Stimulated activated CD8-positive, alpha-beta memory T cell treated with anti-CD3 and anti-CD28 coated beads, Interleukin-4, amount 100 ng/mL, for 1 hour (primary cell): ENCODE results near the gene PTPRN2.

Experiments used
- DNase-seq, 2 donors: peaks; one replicate each; pipeline ENCODE4 v3.0.0-alpha.2; 2020; ENCODE audit warnings: low read depth in 2 of 2, low spot score in 1 of 2

PTPRN2 gene

DNA sequence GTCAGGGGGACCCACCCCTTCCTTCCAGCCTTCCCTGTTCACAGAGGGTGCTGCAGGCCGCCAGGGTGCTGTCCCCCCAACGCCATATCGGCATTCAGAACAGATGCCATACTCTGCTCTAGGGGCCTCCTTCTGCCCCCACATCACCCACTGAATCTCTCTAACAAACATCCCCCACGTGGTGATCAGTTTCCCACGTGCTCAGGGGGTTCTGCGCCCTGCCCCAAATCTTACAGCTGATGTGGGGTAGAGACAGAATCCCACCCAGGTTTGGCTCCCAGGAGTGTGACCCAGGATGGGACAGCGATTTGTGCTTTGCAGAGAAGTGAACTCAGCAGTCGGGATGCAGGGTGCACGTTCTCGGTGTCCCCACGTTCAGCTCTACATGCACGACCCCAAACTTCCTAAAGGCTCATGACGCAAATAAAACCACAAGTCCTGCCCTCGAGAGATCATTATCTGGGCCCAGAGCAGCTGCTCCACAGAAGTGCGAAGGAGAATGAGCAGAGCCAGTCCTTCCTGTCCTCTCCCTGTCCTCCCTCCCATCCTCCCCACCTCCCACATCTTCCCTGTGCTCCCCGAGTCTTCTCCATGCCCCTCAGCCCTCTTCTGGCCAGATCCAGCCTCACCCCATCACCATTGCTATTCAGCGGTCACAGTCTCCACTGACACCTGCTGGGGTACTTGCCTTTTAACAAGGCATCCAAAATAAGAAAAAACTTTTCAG, 827.5 kb downstream of the PTPRN2 start:
- no peak for DNase-seq

DNA sequence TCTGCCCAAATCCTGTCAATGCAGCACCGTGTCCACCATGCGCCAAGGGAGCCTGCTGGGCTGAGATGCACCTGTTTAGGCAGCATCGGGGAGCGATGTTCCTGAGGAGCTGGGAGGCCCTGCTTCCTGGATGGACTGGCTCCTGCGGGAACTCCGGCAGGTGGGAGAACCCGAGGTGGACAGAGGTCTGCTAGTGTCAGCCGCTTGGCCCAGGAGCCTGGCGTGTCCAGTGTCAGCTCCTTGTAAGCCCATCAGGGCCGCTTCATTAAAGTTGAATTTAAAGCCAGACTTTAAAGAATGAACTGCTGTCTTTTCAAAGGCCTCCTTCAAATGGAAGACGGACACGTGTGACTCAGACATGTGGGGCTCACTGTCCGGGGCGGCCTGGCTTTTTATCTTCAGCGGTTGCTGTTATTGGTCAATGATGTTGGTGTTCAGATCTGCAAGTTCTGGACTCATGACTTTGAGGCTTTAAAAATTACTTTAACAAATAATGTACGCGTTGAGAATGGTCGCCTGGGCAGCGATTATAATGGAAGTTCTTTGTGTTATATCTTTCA, 828.3 kb downstream of the PTPRN2 start:
- DNase-seq, result no peak

DNA sequence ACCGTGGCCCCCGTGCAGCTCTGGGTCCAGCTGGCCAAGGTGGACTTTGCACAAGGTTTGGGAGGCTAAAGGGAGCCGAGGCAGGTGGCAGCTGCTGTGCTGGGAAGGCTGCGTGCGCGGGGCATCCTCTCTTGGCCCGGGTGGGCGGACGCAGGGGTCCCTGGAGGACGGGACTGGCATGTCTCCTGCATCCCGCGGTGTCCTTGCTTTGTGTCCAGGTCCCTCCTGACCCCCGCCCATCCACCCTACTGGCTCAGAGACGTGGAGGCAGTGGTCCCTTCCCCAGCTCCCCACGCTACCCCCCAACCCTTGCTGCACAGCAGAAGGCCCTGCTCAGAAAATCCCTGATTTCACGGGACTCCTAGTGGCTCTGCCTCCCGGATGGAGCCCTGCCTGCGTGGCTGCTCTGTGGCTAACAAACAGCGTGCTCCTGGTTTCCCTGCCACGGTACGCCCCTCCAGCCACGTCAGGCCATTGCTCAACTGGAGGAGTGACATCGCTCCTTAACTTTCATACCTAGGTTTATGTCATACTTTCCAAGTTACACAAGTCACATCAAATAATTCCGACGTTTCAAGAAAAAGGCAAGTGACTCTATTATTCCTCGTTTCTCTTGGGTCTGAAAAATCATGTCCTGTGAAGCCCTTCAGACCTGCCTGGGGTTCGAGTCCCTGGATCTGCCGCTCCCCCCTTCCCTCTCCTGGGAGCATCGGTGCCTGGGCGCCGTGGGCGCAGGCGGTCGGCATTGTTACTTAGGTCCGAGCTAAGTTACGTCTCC, 829.0 kb downstream of the PTPRN2 start:
- DNase-seq, result no peak

DNA sequence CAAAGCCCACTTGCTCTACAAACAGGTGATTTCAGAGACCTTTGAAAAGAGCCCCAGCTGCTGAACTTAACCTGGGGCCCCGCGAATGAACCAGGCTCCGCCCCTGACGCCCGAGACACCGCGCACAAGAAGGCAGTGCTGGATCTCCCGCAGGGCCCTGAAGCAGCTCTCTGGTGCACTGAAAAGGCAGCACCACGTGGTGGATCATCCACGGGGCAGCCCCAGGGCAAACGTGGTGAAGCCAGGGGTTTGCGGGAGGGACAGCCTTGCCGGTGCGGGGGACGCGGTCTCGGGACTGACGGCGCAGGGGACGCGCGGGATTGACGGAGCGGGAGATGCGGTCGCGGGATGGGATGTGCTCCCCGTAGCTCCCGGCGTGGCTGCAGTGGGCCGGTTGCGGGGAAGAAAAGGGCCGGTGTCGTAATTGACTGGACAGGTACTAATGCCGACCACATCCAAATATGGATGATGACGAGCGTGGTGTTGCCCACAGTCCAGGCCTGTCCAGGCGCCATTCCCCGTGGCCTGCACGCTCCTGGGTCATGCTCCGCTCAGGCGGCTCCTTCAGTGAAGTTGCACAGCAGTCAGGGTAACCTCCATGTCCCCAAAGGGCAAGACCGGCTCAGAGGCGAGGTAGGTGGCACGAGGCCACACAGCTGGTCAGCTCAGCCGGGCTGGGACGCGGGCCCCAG, 829.7 kb downstream of the PTPRN2 start:
- DNase-seq, result no peak

DNA sequence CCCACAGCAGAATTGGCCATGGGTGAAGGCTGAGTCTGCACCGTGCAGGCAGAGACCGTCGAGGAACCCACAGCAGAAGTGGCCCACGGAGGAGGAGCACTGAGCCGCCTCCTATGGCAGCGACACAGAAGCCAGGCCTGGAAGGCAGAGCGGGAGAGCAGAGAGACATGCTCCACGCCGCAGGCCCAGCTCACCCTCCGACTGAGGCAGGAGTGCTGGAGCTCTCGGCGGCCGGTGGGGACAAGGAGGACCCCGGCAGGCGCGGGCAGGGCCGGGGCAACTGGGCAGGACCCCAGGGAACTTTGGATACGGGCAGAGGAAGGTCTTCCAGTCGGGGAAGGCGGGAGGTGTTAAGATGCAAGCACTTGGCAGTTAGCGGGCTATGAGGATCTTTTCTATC, 830.4 kb downstream of the PTPRN2 start:
- DNase-seq, result no peak

DNA sequence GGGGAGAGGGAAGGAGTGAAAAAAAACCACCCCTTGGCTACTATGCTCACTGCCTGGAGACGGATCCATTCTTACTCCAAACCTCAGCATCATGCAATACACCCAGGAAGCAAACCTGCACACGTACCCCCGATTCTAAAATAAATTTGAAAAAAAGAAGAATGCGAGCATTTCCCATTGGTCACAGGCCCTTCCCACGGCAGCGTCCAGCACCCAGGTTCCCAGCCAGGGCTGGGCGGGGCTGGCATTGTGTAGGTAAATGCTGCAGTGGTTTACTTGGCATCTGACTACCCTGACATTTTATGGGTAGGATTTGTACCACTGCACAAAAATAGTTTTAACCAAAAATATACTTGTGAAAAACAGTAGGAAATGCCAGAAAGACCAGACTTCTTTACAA, 831.9 kb downstream of the PTPRN2 start:
- DNase-seq, result no peak

DNA sequence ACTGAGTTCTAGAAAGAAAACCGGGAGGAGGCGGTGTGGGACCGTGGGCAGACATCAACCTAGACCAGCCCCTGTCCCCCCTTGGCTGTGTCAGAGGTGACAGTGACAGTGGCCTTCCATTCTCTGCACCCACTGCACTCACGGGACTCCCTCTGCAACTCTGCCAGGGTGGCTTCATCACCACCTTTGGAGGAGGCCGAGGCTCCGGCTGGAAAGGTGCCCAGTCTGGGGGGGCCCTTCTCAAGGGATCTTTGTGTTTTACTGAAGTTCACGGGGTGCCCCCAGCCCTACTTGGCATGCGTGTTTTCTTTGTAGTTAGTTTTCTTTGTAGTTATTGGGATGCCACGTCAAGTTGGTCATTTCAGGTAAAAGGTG, 833.2 kb downstream of the PTPRN2 start:
- DNase-seq, result no peak

DNA sequence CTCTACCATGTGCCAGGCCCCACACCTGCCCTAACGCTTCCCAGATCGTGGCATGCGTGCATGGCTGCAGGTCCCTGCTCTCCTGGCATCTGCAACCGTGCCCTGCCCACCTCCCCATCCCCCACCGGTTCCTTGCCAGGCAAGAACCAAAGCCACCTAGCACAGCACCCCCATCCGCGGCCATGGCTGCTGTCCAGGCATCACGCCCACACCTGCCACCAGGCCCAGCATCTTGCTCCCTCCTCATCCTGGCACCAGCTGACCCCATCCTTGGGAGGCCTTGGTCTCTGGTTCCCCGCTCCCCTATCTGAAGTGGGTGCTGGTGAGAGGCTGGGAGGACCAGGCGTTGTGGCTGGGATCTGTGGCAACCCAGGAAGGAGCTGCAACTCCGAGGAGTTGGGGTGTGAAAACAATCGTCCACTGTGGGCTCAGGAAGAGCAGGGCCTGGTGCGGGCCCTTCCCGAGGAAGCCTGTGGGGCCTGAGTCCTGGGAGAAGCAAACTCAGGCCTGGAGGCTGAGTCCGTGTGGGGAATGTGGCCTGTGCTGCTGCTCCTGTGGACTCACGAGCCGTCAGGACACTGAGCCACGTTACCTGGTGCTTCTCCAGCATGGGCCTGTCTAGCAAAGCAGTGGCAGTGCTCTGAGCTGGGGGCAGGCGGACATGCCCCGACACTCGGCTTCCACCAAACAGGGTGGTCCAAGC, 833.8 kb downstream of the PTPRN2 start:
- no peak for DNase-seq

DNA sequence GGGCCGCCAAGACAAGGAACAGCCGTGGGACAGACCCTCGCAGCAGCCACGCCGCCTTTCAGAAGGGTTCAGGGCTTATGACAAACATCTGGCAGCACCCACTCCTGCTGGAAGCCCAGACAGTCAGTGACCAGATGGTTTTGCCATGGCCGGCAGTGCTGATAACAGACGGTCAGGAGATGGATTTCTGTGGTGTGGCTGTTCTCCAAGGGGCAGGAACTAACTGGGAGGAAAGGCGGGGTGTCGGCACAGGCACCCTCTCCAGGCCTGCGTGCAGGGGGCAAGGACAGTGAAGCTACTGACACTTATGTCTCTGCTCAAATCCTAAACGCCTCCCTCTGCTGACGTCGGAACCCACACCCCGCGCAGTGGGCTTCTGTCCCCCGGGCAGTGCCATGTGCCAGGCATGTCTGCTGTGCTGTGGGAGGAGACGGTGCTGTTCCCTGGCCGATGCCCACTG, 834.8 kb downstream of the PTPRN2 start:
- DNase-seq, result no peak

DNA sequence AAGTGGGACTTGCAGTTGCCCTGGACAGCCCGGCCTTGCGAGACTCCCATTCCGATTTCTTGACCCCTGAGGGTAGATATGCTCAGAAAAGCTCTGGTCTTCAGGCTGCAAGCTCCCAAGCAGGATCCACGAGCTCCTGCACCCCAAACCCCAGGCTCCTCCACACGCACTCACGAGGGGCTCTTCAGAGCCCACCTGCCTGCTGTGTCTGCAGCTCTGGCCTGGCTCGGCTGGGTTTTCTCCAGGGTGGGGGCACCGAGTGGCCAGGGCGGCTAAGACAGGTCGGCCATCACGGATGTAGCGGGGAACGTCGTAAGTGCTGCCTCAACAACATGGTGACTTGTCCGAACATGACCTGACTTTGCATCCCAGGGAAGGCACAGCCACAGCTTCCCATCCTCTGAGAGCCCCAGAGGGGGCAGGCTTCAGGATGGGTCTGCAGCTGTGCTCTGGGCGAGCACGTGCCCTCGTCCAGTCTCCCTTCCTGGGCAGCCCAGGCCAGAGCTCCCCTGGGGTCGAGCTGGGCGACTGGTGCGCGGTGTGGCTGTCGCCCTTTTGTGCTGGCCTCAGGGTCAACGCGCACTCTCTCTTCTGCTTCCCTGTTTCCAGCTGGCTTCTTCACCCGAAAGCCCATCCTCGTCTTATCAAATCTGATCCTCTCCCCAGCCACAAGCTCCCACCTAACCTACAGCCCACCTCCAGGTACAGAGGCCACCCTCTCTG, 835.5 kb downstream of the PTPRN2 start:
- no peak for DNase-seq

DNA sequence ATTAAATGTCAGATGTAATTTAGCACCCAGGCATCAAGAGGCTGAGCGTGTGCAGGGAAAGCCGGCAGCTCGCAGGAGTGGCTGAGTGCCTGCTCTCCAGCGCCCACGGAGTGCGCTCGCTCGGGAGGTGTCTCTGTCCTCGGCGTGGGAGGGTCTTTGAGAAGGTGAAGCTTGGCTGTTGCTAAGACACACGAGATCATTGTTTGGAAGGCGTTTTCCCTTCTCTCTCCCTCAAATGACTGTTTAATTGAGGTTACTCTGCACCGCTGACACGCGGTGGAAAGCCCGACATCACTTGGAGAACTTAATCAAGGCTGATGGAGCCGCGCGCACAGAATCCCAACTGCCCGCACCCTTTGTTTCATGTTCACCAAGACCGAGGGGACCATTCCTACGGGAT, 836.2 kb downstream of the PTPRN2 start:
- DNase-seq, result no peak

DNA sequence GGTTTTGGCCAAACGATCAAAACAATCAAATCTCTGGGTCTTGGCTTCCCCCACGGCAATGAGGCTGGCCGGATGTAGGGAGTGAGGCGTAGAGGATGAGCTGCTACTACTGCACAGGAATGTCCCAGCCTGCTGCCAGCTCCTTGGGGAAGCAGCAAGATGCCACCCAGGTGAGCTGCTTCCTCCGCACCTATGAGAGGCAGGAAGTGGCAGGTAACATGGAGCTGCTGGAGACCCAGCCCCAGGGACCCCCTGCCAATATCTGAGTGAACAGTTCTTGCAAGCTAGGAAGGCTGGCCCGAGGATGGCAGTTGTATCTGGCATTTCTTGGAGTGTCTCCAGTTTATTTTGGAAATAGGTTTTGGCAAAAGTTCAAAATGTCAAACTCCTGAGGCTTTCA, 837.3 kb downstream of the PTPRN2 start:
- DNase-seq, result no peak

DNA sequence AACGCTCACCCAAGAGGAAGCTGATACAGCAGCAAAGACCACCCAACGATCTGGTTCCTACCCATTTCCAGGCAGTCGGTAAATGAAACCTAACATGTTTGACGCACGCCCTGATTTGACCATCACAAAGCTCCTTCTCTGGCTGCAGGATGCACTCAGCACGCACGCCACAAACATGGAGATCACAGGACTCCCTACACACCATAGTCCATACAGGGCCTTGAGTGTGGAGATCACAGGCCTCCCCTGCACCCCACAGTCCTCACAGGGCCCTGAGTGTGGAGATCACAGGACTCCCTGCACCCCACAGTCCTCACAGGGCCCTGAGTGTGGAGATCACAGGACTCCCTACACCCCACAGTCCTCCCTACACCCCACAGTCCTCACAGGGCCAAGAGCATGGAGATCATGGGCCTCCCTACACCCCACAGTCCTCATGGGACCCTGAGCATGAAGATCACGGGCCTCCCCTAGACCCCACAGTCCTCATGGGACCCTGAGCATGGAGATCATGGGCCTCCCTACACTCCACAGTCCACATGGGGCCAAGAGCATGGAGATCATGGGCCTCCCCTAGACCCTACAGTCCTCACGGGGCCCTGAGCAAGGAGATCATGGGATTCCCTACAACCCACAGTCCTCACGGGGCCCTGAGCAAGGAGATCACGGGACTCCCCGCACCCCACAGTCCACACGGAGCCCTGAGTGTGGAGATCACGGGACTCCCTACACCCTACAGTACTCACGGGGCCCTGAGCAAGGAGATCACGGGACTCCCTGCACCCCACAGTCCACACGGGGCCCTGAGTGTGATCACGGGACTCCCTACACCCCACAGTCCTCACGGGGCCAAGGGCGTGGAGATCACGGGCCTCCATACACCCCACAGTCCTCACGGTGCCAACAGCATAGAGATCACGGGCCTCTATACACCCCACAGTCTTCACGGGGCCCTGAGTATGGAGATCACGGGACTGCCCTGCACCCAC, 841.6 kb downstream of the PTPRN2 start:
- no peak for DNase-seq

DNA sequence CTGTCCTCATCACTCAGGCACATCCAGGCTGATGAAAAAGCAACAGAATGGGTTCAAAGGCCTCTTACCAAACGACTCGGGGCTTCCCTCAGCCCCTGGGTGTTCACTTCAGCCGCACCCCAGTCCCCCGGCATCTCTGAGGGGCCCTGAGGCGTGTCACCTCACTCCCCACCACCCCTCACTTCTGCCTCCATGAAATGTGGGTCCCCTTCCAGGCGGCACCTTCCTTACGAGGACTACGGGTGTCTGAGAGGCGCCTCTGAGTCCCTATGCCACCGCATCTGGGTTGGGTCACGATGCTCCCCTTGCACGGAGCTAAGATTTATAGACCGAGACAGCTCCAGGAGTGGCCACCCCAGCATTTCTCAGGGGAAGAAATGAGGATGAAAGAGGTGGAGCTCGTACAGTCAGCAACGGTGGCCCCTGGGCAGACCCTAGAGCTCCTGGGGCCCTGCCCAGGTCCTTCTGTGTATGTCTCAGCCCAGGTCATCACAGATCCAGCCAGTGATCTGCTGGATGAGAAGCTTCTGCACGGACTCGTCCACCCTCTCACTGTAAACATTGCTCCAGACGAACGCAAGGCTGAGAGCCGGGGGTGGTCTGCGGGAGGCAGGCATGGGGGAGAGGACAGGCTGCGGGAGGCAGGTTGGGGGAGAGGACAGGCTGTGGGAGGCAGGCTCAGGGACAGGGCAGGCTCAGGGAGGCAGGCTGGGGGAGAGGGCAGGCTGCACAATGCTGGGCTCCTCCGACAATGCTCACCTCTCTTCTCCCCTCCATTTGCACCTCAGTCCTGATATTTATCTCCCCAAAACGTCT, 842.6 kb downstream of the PTPRN2 start:
- no peak for DNase-seq

DNA sequence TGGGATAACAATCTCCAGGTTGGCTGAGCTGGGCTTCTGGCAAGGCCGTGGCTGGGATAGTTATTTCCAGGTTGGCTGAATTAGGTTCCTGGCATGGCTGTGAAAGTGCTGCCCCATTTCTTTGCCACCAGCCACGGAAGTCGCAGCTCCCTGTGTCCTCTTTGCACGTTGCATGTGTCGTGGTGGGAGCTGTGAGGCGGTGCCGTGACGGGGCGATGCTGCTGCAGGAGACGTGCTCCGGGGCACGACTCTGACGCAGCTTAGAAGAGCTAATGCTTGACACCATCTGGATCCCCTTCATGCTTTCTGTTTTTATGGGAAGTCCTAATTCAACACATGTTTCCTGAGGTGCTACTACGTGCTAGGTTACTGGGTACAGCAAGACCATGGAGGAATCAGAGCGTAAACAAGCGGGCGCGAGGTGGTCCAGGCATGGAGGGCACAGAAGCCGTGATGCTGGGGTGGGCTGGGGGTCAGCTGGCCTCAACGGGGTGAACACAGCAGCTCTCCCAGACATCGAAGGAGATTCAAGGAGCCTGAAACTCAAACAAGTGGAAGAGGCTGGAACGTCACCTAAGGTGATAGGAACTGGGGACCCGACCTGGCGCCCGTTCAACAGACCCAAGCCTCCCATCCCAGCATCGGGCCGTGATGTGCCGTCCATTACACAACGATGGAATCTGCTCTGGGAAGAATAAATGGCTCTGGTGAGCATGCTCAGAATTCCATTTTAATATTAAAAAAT, 843.7 kb downstream of the PTPRN2 start:
- DNase-seq, result no peak

DNA sequence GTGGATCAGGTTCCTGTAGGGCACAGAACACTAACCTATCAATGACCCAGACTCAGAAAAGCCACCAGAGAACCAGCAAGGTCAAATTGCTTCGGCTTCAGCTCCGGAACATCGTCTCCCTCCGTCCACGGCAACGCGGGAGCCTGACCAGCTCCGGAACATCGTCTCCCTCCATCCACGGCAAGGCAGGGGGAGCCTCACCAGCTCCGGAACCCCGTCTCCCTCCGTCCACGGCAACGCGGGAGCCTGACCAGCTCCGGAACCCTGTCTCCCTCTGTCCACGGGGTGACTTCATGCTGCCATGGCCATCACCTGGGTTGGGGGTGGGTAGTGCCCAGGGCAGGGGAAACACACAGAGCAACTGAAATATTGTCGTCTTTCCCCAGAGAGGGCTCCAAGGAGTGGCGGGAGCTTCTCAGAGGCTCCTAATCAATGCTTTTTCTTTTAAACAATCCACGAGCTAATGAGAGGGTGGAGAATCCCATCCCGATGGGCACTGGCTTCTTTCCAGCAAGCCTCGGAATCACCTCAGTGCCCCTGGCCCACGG, 847.3 kb downstream of the PTPRN2 start:
- DNase-seq, result no peak

DNA sequence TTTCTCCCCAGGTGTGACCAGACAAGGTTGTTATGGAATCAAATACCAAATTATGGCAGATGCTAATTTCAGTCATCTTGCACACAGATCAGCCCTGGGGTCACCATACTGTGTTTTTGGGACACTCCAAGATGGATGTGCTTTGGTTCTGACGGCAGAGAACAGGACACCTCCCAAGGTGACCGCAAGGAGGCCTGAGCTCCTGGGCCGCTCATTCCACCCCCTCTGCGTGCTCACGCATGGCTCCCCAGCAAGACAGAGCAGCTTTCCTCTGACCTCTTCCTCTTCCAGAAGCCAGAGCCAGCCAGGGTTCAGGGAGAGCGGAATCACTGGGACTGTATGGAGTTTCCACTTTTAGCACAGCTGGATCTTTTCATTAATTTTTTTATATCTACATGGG, 848.0 kb downstream of the PTPRN2 start:
- no peak for DNase-seq

DNA sequence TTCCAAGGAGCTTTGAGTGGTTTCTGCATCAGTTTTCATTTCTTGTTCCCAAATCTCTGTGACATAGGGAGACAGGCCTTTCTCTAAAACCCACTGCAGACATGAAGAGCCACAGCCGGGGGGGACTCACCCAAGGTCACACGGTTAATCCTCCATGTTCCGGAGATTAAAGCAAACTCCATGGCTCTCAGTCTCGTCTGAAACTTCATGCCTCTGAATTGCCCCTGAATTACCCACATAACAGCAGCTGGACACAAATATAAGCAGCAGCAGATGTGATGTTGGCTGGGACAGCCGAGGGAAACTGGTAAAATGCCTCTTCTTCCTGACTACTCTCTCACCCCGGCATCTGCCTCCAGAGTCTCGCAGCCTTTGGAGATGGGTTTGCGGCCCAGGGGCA, 848.6 kb downstream of the PTPRN2 start:
- DNase-seq, result no peak
